Measurements from ENCODE around the gene UBTF. TPM values are rescaled to one million over a fixed set of nuclear protein-coding genes. Genes with fewer than 3 reads are reported as not detected.

UBTF gene
- polyA plus RNA-seq, 2 donors = 30.3 to 35.2 TPM

GRCh38 chr17:44258811-44259351 is 39.4 kb upstream of the UBTF start:
- no peaks in the 10 kb centered on the region for H3K36me3 ChIP-seq (ENCODE audit: control insufficient read depth in 2 of 2, insufficient read depth in 2 of 2, low read length in 1 of 2)
- H3K4me3 ChIP-seq (ENCODE audit: low read depth in 1 of 2, low read length in 2 of 2) = no peak overlapping the region
- H3K27ac ChIP-seq (ENCODE audit: low read depth in 2 of 2, low read length in 1 of 2) = no peak overlapping the region
- no peaks in the 10 kb centered on the region for H3K27me3 ChIP-seq (ENCODE audit: control insufficient read depth in 1 of 2, insufficient read depth in 2 of 2, low read length in 2 of 2)
- 70 to 76% methylated on average over 17 of the region's 17 CpGs for WGBS, 2 donors
- H3K4me1 ChIP-seq (ENCODE audit: control insufficient read depth in 2 of 2, insufficient read depth in 2 of 2, low read length in 1 of 2) = no peaks in the 10 kb centered on the region
- no peaks in the 10 kb centered on the region for H3K9me3 ChIP-seq (ENCODE audit: control insufficient read depth in 2 of 2, insufficient read depth in 1 of 2, low read depth in 1 of 2, low read length in 1 of 2)

- 78 to 81% methylated on average over 23 of the region's 23 CpGs for WGBS, 2 donors
These were observed 38.6 kb upstream of the UBTF start for GRCh38 chr17:44257815-44258760.

GRCh38 chr17:44256671-44257070 is 37.2 kb upstream of the UBTF start:
- WGBS, 2 donors = 78 to 87% methylated on average over 4 of the region's 4 CpGs
- Histone ChIP-seq H3K27ac (ENCODE audit: low read depth in 2 of 2, low read length in 1 of 2) (no peak overlapping the region), H3K4me1 (ENCODE audit: control insufficient read depth in 2 of 2, insufficient read depth in 2 of 2, low read length in 1 of 2) (no peaks in the 10 kb centered on the region), H3K4me3 (ENCODE audit: low read depth in 1 of 2, low read length in 2 of 2) (no peak overlapping the region), H3K36me3 (ENCODE audit: control insufficient read depth in 2 of 2, insufficient read depth in 2 of 2, low read length in 1 of 2) (no peaks in the 10 kb centered on the region), H3K9me3 (ENCODE audit: control insufficient read depth in 2 of 2, insufficient read depth in 1 of 2, low read depth in 1 of 2, low read length in 1 of 2) (no peaks in the 10 kb centered on the region), H3K27me3 (ENCODE audit: control insufficient read depth in 1 of 2, insufficient read depth in 2 of 2, low read length in 2 of 2) (no peaks in the 10 kb centered on the region)

More at GRCh38 chr17:44257815-44258760, 38.6 kb upstream of the UBTF start:
- H3K27ac ChIP-seq (ENCODE audit: low read depth in 2 of 2, low read length in 1 of 2) = no peak overlapping the region
- H3K9me3 ChIP-seq (ENCODE audit: control insufficient read depth in 2 of 2, insufficient read depth in 1 of 2, low read depth in 1 of 2, low read length in 1 of 2) = no peaks in the 10 kb centered on the region
- H3K4me1 ChIP-seq (ENCODE audit: control insufficient read depth in 2 of 2, insufficient read depth in 2 of 2, low read length in 1 of 2) = no peaks in the 10 kb centered on the region
- H3K27me3 ChIP-seq (ENCODE audit: control insufficient read depth in 1 of 2, insufficient read depth in 2 of 2, low read length in 2 of 2) = no peaks in the 10 kb centered on the region
- H3K4me3 ChIP-seq (ENCODE audit: low read depth in 1 of 2, low read length in 2 of 2) = no peak overlapping the region
- no peaks in the 10 kb centered on the region for H3K36me3 ChIP-seq (ENCODE audit: control insufficient read depth in 2 of 2, insufficient read depth in 2 of 2, low read length in 1 of 2)

- H3K4me3 ChIP-seq (ENCODE audit: low read depth in 1 of 2, low read length in 2 of 2) = no peak overlapping the region
- no peaks in the 10 kb centered on the region for H3K4me1 ChIP-seq (ENCODE audit: control insufficient read depth in 2 of 2, insufficient read depth in 2 of 2, low read length in 1 of 2)
- H3K9me3 ChIP-seq (ENCODE audit: control insufficient read depth in 2 of 2, insufficient read depth in 1 of 2, low read depth in 1 of 2, low read length in 1 of 2) = no peaks in the 10 kb centered on the region
- no peak overlapping the region for H3K27ac ChIP-seq (ENCODE audit: low read depth in 2 of 2, low read length in 1 of 2)
- H3K27me3 ChIP-seq (ENCODE audit: control insufficient read depth in 1 of 2, insufficient read depth in 2 of 2, low read length in 2 of 2) = no peaks in the 10 kb centered on the region
- no peaks in the 10 kb centered on the region for H3K36me3 ChIP-seq (ENCODE audit: control insufficient read depth in 2 of 2, insufficient read depth in 2 of 2, low read length in 1 of 2)
- WGBS, 2 donors = 84 to 88% methylated on average over 2 of the region's 2 CpGs
These were observed 36.4 kb upstream of the UBTF start for GRCh38 chr17:44255915-44256314.

- H3K4me3 ChIP-seq (ENCODE audit: low read depth in 1 of 2, low read length in 2 of 2) = no peak overlapping the region
- no peaks in the 10 kb centered on the region for H3K9me3 ChIP-seq (ENCODE audit: control insufficient read depth in 2 of 2, insufficient read depth in 1 of 2, low read depth in 1 of 2, low read length in 1 of 2)
- no peak overlapping the region for H3K27ac ChIP-seq (ENCODE audit: low read depth in 2 of 2, low read length in 1 of 2)
- H3K27me3 ChIP-seq (ENCODE audit: control insufficient read depth in 1 of 2, insufficient read depth in 2 of 2, low read length in 2 of 2) = no peaks in the 10 kb centered on the region
- H3K36me3 ChIP-seq (ENCODE audit: control insufficient read depth in 2 of 2, insufficient read depth in 2 of 2, low read length in 1 of 2) = no peaks in the 10 kb centered on the region
- no peaks in the 10 kb centered on the region for H3K4me1 ChIP-seq (ENCODE audit: control insufficient read depth in 2 of 2, insufficient read depth in 2 of 2, low read length in 1 of 2)
- WGBS, 2 donors = 60 to 64% methylated on average over 10 of the region's 10 CpGs
These were observed 35.1 kb upstream of the UBTF start for GRCh38 chr17:44254361-44255095.

- WGBS, 2 donors = 73 to 77% methylated on average over 13 to 14 of the region's 14 CpGs
- no peaks in the 10 kb centered on the region for H3K9me3 ChIP-seq (ENCODE audit: control insufficient read depth in 2 of 2, insufficient read depth in 1 of 2, low read depth in 1 of 2, low read length in 1 of 2)
- no peaks in the 10 kb centered on the region for H3K4me1 ChIP-seq (ENCODE audit: control insufficient read depth in 2 of 2, insufficient read depth in 2 of 2, low read length in 1 of 2)
- no peaks in the 10 kb centered on the region for H3K27me3 ChIP-seq (ENCODE audit: control insufficient read depth in 1 of 2, insufficient read depth in 2 of 2, low read length in 2 of 2)
- no peak overlapping the region for H3K4me3 ChIP-seq (ENCODE audit: low read depth in 1 of 2, low read length in 2 of 2)
- no peak overlapping the region for H3K27ac ChIP-seq (ENCODE audit: low read depth in 2 of 2, low read length in 1 of 2)
- H3K36me3 ChIP-seq (ENCODE audit: control insufficient read depth in 2 of 2, insufficient read depth in 2 of 2, low read length in 1 of 2) = no peaks in the 10 kb centered on the region
These were observed 33.5 kb upstream of the UBTF start for GRCh38 chr17:44253006-44253405.

- H3K27me3 ChIP-seq (ENCODE audit: control insufficient read depth in 1 of 2, insufficient read depth in 2 of 2, low read length in 2 of 2) = no peaks in the 10 kb centered on the region
- H3K4me3 ChIP-seq (ENCODE audit: low read depth in 1 of 2, low read length in 2 of 2) = no peak overlapping the region
- H3K27ac ChIP-seq (ENCODE audit: low read depth in 2 of 2, low read length in 1 of 2) = no peak overlapping the region
- no peaks in the 10 kb centered on the region for H3K36me3 ChIP-seq (ENCODE audit: control insufficient read depth in 2 of 2, insufficient read depth in 2 of 2, low read length in 1 of 2)
- 93 to 94% methylated on average over 17 of the region's 17 CpGs for WGBS, 2 donors
- no peaks in the 10 kb centered on the region for H3K9me3 ChIP-seq (ENCODE audit: control insufficient read depth in 2 of 2, insufficient read depth in 1 of 2, low read depth in 1 of 2, low read length in 1 of 2)
- no peaks in the 10 kb centered on the region for H3K4me1 ChIP-seq (ENCODE audit: control insufficient read depth in 2 of 2, insufficient read depth in 2 of 2, low read length in 1 of 2)
These were observed 31.6 kb upstream of the UBTF start for GRCh38 chr17:44251062-44251461.

- no peaks in the 10 kb centered on the region for H3K27me3 ChIP-seq (ENCODE audit: control insufficient read depth in 1 of 2, insufficient read depth in 2 of 2, low read length in 2 of 2)
- no peak overlapping the region for H3K27ac ChIP-seq (ENCODE audit: low read depth in 2 of 2, low read length in 1 of 2)
- no peaks in the 10 kb centered on the region for H3K9me3 ChIP-seq (ENCODE audit: control insufficient read depth in 2 of 2, insufficient read depth in 1 of 2, low read depth in 1 of 2, low read length in 1 of 2)
- no peaks in the 10 kb centered on the region for H3K4me1 ChIP-seq (ENCODE audit: control insufficient read depth in 2 of 2, insufficient read depth in 2 of 2, low read length in 1 of 2)
- WGBS, 2 donors = 81 to 90% methylated on average over 9 of the region's 9 CpGs
- H3K36me3 ChIP-seq (ENCODE audit: control insufficient read depth in 2 of 2, insufficient read depth in 2 of 2, low read length in 1 of 2) = no peaks in the 10 kb centered on the region
- no peak overlapping the region for H3K4me3 ChIP-seq (ENCODE audit: low read depth in 1 of 2, low read length in 2 of 2)
These were observed 30.2 kb upstream of the UBTF start for GRCh38 chr17:44249501-44250246.

All from esophagus (tissue), 2 donors.